Measurements from ENCODE around the gene RB1.

Gene RB1

GRCh38 chr13:48303359-48304142 is at the start of gene RB1:
Gene RB1 (plus strand): TSS chr13:48303751. CDS start chr13:48303913, 162 bp downstream.
- peak within 1 kb of the TSS; percentile 89 for H3K4me3 ChIP-seq (ENCODE audit: low read length)
- H3K27ac ChIP-seq (ENCODE audit: low read length) = peak within 1 kb of the TSS; percentile 94
- peaks cover 29% of the 10 kb centered on the region for H3K36me3 ChIP-seq (replicated peaks; ENCODE audit: low read depth, low read length)
- peaks cover 18% of the 10 kb centered on the region for H4K20me1 ChIP-seq (ENCODE audit: insufficient read depth, low read length)
- peak within 1 kb of the TSS; percentile 89 for H3K9ac ChIP-seq (ENCODE audit: low read length)
- peaks cover 4% of the 10 kb centered on the region; the same call in 1 of the 2 replicates for H3K9me3 ChIP-seq (ENCODE audit: insufficient read depth, low read length)
- TF ChIP-seq CTCF (IDR thresholded peaks at IDR 0.05; ENCODE audit: low read depth, low read length) (no peak), EZH2phosphoT487 (IDR thresholded peaks at IDR 0.05; ENCODE audit: low read depth) (no peak)
- H3K79me2 ChIP-seq (ENCODE audit: low read length) = peaks cover 38% of the 10 kb centered on the region
- H2AFZ ChIP-seq (ENCODE audit: low read depth, low read length) = peak within 1 kb of the TSS; percentile 82
- H3K27me3 ChIP-seq (ENCODE audit: low read depth, low read length) = peaks cover 4% of the 10 kb centered on the region; the same call in 1 of the 2 replicates
- peaks cover 15% of the 10 kb centered on the region for H3K4me1 ChIP-seq (ENCODE audit: low read length)
- H3K4me2 ChIP-seq (ENCODE audit: low read length) = peak within 1 kb of the TSS; percentile 87

- Histone ChIP-seq H2AFZ (ENCODE audit: low read depth, low read length) (no peak overlapping the region), H3K4me1 (ENCODE audit: low read length) (no peaks in the 10 kb centered on the region), H3K4me3 (ENCODE audit: low read length) (no peak overlapping the region), H3K27me3 (ENCODE audit: low read depth, low read length) (no peaks in the 10 kb centered on the region), H3K27ac (ENCODE audit: low read length) (no peak overlapping the region), H3K36me3 (replicated peaks; ENCODE audit: low read depth, low read length) (peaks cover 7% of the 10 kb centered on the region), H4K20me1 (ENCODE audit: insufficient read depth, low read length) (no peaks in the 10 kb centered on the region), H3K9ac (ENCODE audit: low read length) (no peak overlapping the region), H3K79me2 (ENCODE audit: low read length) (no peaks in the 10 kb centered on the region), H3K9me3 (ENCODE audit: insufficient read depth, low read length) (no peaks in the 10 kb centered on the region), H3K4me2 (ENCODE audit: low read length) (no peak overlapping the region)
- TF ChIP-seq CTCF (IDR thresholded peaks at IDR 0.05; ENCODE audit: low read depth, low read length) (no peak), EZH2phosphoT487 (IDR thresholded peaks at IDR 0.05; ENCODE audit: low read depth) (no peak)
These were observed 49.7 kb upstream of the RB1 start for GRCh38 chr13:48253849-48254248.

- H3K27me3 ChIP-seq (ENCODE audit: low read depth, low read length) = no peaks in the 10 kb centered on the region
- H3K9ac ChIP-seq (ENCODE audit: low read length) = no peak overlapping the region
- no peak overlapping the region for H3K27ac ChIP-seq (ENCODE audit: low read length)
- no peaks in the 10 kb centered on the region for H3K9me3 ChIP-seq (ENCODE audit: insufficient read depth, low read length)
- no peak overlapping the region for H3K4me2 ChIP-seq (ENCODE audit: low read length)
- peaks cover 12% of the 10 kb centered on the region for H3K36me3 ChIP-seq (replicated peaks; ENCODE audit: low read depth, low read length)
- no peak for TF ChIP-seq EZH2phosphoT487 (IDR thresholded peaks at IDR 0.05; ENCODE audit: low read depth)
- no peak overlapping the region for H2AFZ ChIP-seq (ENCODE audit: low read depth, low read length)
- no peak overlapping the region for H3K4me3 ChIP-seq (ENCODE audit: low read length)
- no peaks in the 10 kb centered on the region for H3K4me1 ChIP-seq (ENCODE audit: low read length)
- no peaks in the 10 kb centered on the region for H4K20me1 ChIP-seq (ENCODE audit: insufficient read depth, low read length)
- no peaks in the 10 kb centered on the region for H3K79me2 ChIP-seq (ENCODE audit: low read length)
These were observed 48.5 kb upstream of the RB1 start for GRCh38 chr13:48255090-48255489.

- H3K27ac ChIP-seq (ENCODE audit: low read length) = no peak overlapping the region
- no peak overlapping the region for H3K4me3 ChIP-seq (ENCODE audit: low read length)
- no peaks in the 10 kb centered on the region for H3K79me2 ChIP-seq (ENCODE audit: low read length)
- H3K9me3 ChIP-seq (ENCODE audit: insufficient read depth, low read length) = no peaks in the 10 kb centered on the region
- H3K36me3 ChIP-seq (replicated peaks; ENCODE audit: low read depth, low read length) = peaks cover 12% of the 10 kb centered on the region
- TF ChIP-seq EZH2phosphoT487 (IDR thresholded peaks at IDR 0.05; ENCODE audit: low read depth) (no peak), CTCF (IDR thresholded peaks at IDR 0.05; ENCODE audit: low read depth, low read length) (no peak)
- no peak overlapping the region for H3K9ac ChIP-seq (ENCODE audit: low read length)
- no peaks in the 10 kb centered on the region for H4K20me1 ChIP-seq (ENCODE audit: insufficient read depth, low read length)
- H3K4me2 ChIP-seq (ENCODE audit: low read length) = no peak overlapping the region
- H3K4me1 ChIP-seq (ENCODE audit: low read length) = no peaks in the 10 kb centered on the region
- no peak overlapping the region for H2AFZ ChIP-seq (ENCODE audit: low read depth, low read length)
- no peaks in the 10 kb centered on the region for H3K27me3 ChIP-seq (ENCODE audit: low read depth, low read length)
These were observed 47.6 kb upstream of the RB1 start for GRCh38 chr13:48255954-48256353.
